Mucosa of gallbladder (tissue), 1 donor: ENCODE data around the gene DNAH5. TPM values are rescaled to one million over a fixed set of nuclear protein-coding genes. Genes with fewer than 3 reads are reported as not detected.
A peak's percentile ranks its signal among the peaks of the same experiment; 100 is the strongest.

Experiments used
- DNase-seq: peaks from one replicate; pipeline ENCODE4 v3.0.0-alpha.2; 2020; ENCODE audit warnings: low spot score
- total RNA-seq: library from RNA; stranded (reverse); gene quantifications from one replicate; pipeline ENCODE4 v1.2.1, GENCODE V29; 2021
- donor health status: DM: no; HTN: no; CAD: no.

The DNAH5 gene
- total RNA-seq, 1 donor from 2014 or later = 1.8 TPM

DNA sequence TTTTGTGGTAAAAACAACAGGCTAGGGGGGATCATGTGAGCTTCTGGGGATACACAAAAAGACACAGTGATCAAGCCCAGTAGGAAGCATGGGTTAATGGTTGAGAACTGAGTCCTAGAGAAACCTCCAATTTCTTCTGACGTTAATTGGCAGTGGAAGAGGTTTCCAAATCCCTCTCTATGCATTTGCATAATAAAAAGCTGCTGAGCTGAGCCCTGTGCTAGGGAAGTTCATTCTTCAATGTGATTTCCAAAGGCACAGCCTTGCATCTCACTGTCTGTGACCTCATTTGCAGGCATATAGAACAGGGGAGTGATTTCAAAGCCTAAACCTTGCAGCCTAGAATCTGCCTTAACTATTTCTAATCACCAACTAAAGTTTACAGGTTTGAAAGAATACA, 812 bp downstream of the DNAH5 start:
- no peak for DNase-seq

DNA sequence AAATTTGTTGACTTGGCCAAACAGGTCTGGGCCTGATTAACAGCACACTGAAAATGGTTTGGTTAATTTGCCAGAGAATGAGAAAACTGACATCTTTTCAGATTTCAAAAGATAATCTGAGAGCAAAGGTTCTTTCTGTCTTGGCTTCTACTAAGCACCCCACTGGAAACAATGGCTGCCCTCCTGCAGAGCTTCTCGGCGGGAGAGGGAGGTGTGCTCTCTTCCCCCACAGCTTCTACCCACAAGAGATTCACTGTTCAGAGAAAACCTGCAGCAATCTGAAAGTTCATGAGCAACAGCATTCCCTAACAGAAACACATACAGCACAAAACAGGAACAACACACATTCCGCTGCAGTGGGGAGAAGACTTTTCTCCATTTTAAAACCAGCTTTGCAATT, 3.0 kb downstream of the DNAH5 start:
- peak; percentile 14 for DNase-seq

DNA sequence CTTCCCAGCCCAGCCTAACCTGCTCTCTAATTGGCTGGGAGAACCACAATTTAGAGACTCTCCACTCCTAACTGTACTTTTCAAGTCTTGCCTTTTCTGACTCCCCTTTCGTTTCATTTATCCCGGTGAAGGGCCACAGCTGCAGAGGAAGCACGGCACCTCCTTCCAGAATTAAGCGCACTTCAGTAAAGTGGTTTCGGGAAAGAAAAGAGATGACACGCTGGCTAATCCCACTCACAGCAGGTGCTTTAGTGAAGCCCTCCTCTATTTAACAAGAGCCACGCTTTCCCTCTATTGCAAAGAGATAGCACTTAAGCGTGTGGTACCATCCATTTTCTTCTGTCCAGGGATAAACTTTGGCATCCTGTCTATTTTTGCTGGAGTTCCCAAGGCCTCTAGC, 4.8 kb downstream of the DNAH5 start:
- DNase-seq = no peak

DNA sequence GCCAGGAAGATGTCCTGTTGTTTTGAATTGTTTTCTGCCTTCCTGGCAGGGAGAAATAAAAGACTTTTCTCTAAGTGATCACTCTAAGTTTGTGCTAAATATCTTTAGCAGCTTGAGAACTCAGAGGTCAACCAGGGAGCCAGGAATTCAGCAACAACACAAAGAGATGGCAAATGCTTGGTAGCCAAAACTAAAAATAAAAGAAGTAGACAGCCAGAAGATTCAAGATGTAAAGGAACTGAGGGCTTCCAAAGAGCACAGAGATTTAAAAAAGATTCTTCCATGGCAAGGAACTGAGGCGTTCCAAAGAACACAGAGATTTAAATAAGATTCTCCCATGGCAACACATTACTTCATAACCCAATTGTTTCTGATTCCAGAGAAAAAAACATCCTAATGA, 9.6 kb downstream of the DNAH5 start:
- no peak for DNase-seq

DNA sequence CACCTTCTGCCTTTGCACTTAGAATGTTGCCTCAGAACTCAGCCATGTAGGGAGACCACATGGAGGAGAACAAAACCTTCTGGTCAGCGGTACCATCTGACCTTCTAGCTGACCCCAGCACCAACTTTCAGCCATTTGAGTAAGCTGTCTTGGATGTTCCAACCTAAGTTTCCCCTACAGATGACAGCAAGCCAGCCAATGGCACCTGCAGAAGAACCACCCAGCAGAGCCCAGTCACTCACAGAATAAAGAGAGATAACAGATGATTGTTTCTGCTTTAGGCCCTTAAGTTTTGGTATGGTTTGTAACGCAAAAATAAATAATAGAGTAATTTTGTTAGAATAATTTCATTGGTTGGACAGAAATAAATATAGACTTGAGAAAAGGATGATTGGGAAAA, 10.4 kb downstream of the DNAH5 start:
- DNase-seq = no peak

DNA sequence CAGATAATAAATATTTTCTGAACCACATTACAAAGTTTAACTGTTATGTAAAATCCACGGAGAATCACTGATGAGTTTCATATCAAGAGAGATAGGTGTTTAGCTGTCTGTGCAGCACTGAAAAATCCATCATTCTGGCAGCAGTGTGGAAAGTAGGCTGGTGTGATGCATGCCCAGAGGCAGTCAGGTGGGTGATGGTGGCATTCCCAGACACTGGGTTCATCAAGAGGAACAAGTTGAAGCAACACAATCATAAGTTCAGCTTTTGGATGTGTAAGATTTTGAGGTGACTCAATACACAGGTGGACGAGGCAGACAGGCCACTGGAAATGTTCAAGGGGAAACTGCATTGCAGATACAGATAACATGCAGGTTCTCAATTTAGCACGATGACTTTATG, 11.9 kb downstream of the DNAH5 start:
- no peak for DNase-seq

DNA sequence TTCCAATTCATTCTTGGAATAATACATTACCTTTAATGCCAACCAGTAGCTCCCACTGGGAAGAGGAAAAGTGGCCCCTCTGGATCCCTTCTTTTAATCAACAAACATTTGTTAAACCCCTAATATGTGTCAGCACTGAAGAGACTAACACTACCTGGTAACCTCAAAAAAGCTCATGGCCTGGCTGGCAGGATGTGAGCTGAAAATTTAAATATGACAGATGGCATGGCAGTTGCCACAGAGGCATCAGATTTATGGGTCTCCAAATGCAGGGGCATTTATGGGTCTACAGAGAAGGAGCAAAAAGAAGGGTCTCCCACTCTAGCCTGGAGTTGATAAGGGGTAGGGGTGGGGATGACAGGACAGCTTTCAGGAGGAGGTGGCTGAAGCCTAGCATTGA, 12.5 kb downstream of the DNAH5 start:
- no peak for DNase-seq

DNA sequence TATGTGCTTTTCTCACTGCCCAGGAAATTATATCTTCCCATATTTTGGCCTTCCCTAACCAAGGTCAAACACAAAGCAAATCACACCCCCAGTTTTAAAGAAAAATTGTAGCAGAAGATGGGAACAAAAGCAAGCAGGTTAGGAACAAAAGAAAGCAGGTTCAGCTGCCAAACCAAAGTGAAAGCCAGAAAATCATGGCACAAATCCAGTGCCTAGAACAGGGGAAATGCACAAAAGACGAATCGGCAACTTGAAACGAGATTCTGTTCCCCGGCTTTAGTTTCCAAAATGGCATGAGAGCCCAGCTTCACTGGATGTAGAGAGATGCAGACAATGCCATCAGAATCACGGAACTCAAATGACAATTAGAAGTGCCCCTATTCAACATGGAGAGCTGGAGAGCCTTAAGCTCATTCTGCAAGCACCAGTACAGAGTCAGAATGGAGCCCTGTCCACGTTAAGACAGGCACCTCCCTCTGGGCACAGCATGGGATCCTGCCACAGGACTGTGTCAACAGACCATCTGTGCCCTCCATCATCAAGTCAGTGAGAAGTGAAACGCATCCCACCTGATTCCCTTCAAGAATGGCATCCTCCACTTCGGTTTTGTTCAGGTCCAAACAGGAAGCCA, 13.8 kb downstream of the DNAH5 start:
- DNase-seq = no peak

DNA sequence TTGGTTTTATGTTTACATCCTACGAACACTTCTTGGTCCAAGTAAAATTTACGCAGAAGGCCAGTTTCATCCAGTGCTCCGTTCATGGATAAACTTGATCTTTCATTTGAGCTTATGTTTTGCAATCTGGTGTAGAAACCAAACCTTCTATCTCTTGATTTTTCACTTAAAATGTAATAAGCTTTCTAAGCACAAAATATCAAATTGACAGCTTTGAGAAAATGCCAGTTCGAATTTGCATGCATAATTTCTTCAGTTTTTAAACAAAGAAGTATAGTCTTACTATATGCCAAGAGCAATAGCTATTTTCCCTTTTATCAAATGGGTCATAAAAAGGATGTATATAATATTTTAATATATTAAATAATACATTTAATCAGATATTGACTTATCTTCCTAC, 17.8 kb downstream of the DNAH5 start:
- no peak for DNase-seq

DNA sequence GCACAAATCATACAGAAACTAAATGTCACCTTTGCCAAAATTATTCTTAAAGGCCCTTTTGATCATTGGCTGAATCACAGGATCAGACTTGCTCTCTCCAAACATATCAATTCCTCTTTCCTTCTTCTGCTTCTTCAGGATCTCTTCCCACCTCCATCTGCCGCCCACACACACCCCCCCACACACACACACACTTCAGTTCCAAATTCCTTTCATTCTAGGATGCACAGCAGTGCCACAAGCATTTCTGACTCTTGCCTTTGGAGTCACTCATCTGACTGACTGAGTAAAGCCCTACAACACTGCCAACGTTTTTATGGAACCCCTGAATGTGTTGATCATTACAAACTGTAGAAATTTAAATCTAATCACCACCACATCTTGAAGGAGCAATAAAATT, 22.9 kb downstream of the DNAH5 start:
- no peak for DNase-seq

DNA sequence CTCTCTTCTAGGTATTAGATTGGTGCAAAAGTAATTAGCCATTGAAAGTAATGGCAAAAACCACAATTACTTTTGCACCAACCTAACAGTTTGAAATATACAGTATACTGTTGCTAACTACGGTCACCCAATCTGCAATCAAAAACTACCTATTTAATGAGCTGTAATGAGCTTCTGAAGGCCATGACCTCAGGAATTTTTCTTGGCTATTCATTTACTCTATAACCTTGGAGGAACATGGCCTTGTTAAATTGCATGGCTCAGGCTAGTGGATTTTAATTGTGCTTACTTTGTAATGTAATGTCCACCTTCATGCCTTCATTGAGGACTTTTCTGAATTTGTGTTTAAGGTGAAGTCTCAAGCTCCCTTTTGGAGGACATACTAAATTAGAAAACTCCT, 24.7 kb downstream of the DNAH5 start:
- no peak for DNase-seq

DNA sequence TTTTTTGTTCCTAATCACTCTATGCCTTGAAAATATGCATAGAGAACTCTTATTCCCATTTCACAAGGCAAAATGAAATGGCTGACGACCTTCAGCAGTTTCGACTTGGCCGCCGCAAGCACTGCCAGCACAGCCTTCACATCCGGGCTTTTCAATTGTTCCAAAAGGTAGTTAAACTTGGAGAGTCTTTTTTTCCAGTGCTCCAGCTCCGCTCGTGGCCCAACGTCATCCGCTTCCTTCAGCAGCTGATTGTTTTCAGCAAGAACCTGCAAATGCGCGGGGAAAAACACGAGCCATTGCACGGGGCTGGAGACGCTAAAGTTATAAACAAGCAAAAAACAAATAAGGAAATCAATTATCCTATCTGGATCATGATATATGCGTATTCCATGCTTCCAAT, 25.4 kb downstream of the DNAH5 start:
- no peak for DNase-seq

DNA sequence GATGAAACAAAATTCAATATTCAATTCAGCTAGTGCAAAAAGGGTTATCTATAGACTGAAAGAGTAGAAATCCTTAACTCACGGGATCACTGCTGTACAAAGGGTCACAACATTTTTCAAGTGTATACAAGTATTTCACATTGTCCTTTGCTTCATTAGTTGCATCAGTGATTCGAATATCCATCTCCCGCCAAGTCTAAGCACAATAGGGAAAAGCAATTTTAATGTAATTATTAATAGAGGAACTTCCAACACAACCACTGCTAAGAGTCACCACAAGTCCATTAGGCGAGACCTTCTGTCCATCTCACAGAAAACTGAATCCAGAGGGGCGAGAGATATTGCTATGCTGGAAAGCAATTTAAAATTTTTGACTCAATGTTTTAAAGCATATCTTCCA, 27.4 kb downstream of the DNAH5 start:
- DNase-seq = peak; percentile 30

DNA sequence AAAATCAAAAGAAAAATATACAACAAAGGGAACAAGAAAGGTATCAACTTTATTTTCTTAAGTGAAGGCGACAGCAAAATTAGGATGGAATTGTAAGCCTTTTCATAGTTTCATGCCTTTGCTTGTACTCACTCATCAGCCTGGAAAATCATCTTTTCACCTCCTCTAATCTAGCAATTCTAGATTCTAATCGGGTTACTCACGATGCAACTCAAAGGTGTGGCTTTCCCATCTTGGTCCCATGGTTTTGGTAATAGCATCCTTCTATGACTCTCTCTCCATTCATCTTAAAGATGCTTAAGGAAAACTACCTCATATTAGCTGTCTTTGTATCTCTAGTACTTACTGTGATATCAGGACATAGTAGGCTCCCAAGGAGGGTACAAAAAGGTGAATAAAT, 30.5 kb downstream of the DNAH5 start:
- no peak for DNase-seq

DNA sequence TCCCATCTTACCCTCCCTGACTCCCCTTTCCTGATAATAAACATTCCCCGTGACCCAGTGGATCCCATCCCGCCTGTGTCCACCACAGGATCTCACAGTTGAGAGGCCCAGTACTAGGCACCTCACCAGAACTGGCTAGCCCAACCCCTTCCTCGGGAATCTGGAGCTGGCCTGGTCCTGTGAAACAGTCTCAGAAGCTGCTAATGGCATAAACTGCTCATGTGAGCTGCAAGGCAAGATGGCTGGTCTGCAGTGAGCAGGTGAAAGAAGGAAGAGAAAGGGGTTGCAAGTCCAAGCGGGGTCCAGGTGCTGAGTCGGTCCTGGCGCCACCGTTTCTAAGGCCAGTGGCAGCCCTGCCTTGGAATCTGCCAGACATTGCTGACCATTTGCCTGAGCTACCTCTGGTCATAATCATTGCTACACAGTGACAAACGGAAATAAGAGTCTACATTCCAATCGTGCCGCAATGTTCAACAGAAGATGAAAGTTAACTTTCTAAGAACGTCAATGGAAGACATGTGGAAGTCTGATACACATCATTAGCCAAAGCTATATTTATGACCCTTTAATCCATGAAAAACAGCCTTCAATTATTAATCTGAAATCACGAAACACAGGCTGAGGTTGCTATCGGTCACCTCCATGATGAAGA, 33.7 kb downstream of the DNAH5 start:
- DNase-seq = no peak

DNA sequence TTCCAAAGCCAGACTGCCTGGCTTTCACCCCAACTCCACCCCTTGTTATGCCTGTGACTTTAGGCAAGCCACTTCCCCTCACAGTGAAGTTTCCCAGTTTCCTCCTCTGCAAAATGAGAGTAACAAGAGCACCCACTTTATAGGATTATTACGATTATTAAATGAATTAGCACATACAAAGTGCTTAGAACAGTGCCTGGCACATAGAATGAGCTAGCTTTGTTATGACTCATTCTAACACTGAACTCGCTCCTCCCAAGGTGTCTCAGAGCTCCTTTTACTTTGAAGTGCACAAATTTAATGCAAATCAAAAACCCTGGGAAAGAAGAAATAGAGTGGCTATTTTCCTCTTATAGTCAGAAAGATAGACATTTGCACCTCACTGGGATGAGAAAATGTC, 34.3 kb downstream of the DNAH5 start:
- DNase-seq = no peak

DNA sequence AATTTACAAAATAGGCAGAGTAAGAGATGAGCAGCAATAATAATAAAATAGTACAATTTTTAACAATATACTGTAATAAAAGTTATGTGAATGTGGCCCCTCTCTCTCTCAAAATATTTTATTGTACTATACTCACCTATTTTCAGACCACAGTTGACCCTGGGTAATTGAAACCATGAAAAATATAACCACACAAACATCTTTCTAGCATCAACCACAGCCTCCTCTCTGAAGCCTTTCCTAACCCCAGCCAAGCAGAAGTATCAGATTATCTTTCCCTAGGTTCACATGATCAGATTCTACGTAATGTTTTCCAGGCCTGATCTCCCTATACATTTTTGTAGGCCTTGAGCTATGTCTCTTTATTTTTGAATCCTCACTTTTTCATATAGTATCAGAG, 35.2 kb downstream of the DNAH5 start:
- no peak for DNase-seq

DNA sequence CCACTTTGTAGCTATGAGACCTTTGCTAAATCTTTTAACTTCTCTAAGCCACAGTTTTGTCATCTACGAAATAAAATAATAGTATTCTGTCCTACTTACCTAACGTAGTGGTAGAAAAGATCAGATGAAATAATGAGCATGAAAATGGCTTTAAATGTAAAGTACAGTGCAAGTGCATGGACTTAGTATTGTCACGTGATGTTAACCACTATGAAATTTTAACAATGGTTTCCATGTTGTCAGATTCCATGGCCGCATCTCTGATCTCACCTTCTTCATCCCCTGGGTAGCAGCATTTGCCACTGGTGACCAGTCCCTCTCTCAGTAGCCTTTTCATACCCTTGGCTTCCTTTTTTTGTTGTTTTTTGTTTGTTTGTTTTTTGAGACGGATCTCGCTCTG, 45.9 kb downstream of the DNAH5 start:
- DNase-seq = no peak

DNA sequence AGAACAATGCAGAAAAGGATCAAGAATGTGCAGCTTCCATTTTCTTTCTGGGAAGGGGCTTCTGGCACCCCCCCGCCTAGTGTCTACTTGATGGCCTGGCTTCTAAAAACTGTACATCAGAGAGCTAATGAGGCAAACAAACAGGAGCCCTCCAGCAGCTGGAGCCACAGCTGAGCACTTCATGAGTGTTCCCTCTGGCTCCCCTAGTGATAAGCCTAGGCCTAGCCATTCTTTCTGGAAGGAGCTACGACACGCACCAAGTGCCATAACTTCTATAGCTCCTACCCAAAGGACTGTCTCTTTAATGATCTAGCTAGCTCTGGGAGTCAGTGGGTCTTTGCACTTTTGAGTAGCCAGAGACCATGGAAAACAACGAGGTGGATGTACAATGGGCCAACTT, 66.1 kb downstream of the DNAH5 start:
- no peak for DNase-seq

DNA sequence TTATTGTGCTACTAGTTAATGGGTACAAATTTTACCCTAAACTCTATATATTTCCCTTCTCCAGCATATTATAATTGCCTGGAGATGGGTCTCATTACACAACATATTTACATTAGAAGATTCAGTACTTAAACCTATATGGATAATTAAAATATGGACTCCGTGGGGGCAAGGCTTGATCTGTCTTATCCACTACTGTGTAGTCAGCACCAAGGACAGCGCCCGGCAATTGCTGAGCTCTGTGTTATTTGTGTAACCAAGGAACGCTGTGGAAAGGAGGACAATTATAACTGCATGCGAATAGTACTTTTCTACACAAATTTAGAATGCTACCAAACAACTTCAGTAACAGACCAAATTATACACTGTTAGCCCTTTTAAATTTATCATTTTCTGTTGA, 77.7 kb downstream of the DNAH5 start:
- peak; percentile 44 for DNase-seq

DNA sequence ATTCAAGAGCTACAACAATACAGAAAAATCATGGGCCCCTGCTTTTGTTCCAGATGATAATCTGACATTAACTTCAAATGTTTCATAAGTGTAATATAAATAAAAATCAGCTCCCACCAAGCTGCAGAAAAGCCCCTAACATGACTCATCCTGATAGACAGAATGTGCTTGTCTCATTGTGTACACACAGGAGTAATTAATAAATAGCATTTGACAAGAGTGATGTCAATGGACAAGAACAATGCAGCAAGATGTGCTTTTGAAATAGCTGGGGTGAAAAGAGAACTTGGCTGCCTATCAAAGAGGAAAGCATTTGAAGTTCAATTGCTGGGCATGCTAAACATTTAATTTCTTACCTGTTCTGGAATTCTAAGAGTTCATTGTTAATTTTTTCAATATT, 79.2 kb downstream of the DNAH5 start:
- DNase-seq = no peak

DNA sequence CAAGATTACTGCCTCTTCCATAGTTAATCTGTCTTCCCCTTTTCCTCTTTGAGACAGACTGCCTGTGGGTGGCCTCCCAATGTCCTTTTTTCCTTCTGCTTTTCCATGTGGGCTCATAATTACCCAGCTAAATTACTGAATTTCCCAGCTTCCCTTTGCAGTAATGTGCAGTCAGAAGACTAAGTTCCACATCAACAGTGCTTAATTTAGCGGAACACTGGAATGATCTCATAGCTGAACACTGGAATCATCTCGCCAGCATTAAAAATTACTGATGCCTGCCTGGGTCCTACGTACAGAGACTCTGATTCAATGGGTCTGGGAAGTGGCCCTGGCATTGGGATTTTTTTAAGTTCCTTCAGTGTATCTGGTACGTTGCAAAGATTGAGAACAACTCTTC, 84.3 kb downstream of the DNAH5 start:
- no peak for DNase-seq

DNA sequence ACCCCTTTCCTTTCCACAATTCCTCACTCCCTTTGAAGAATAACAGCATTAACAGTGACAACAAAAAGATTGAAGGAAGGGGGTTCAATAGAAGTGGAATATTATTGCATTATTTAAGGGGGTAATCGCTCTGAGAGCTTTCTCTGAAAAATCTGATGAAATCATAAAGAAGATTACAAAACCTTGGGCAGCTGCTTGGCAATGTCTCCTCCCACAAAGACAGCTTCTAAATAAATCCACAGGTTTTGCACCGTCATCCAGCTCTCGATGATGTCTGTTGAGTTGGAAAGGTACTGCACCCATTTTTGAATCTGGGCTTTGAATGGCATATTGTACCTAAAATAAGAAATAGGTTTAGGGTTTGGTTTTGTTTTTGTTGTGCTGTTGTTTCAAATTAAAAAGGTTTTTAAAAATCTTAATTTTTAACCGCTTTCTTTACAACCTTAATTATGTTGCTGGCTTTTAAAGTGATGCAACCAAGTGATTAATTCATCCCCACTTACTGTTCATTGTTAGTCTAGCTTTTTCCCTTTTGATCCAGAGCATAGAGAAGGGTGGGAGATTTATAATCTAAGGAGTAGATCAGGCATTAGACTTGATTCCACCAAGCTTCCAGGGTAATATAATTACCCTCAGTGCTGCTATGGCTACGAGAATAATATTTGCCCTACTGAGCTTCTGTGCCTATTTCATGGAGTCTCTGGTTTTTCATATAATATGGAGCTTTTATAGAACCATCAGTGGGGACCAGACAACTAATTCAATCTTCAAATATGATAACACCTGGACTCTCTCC, 85.0 kb downstream of the DNAH5 start:
- DNase-seq = no peak
